T-helper 17 cell (primary cell): ENCODE data around the gene MTHFSD. TPM values are rescaled to one million over a fixed set of nuclear protein-coding genes. Genes with fewer than 3 reads are reported as not detected.

Source experiments
- ATAC-seq: fragments of 150-1000 bp; cut with Tn5 transposase; 2 replicates; pipeline ENCODE4 v1.10.0; 2021; ENCODE audit warnings: mild to moderate bottlenecking, moderate library complexity
- DNase-seq, 3 donors: peaks; one replicate each; pipeline versions ENCODE4 v3.0.0 to v3.0.0-alpha.2; 2020 to 2021
- H3K9me3 ChIP-seq: one replicate; pipeline ENCODE4 v1.7.0; 2013; ENCODE audit warnings: low read length, mild to moderate bottlenecking; ENCODE audit not compliant: control insufficient read depth, poor library complexity, severe bottlenecking
- H3K27ac Mint-ChIP-seq: one replicate; pipeline ENCODE4 v1.8.0; 2022; ENCODE audit warnings: mild to moderate bottlenecking, moderate library complexity, mixed read lengths
- H3K27me3 Mint-ChIP-seq: one replicate; pipeline ENCODE4 v1.8.0; 2022; ENCODE audit warnings: mixed read lengths
- H3K36me3 Mint-ChIP-seq: one replicate; pipeline ENCODE4 v1.8.0; 2022; ENCODE audit warnings: low read depth, mixed read lengths
- H3K4me1 Mint-ChIP-seq: one replicate; pipeline ENCODE4 v1.8.0; 2022; ENCODE audit warnings: mild to moderate bottlenecking, mixed read lengths
- H3K4me3 Mint-ChIP-seq: one replicate; pipeline ENCODE4 v1.8.0; 2022; ENCODE audit warnings: mild to moderate bottlenecking, moderate library complexity, mixed read lengths
- total RNA-seq, 4 donors: library from RNA in 2 of 4; stranded (reverse) in 2 of 4; gene quantifications; one replicate each; pipeline ENCODE4 v1.2.3 and lab custom pipeline; 2022 to 2026

Gene MTHFSD
- total RNA-seq, 2 donors from 2014 or later: 10.8 to 13.1 TPM

GRCh38 chr16:86559802-86560305, 4.8 kb upstream of the MTHFSD start:
- Mint-ChIP-seq H3K27me3 (peaks cover 52% of the 10 kb centered on the region), H3K4me3 (no peak overlapping the region), H3K27ac (no peak overlapping the region), H3K36me3 (peaks cover 4% of the 10 kb centered on the region), H3K4me1 (peaks cover 13% of the 10 kb centered on the region)
- H3K9me3 ChIP-seq: no peaks in the 10 kb centered on the region
- DNase-seq: no peak
- ATAC-seq: no peak

- ATAC-seq (no peak), DNase-seq (no peak)
- peaks cover 15% of the 10 kb centered on the region for H3K4me1 Mint-ChIP-seq
- H3K9me3 ChIP-seq: no peaks in the 10 kb centered on the region
- H3K4me3 Mint-ChIP-seq: no peak overlapping the region
- H3K27me3 Mint-ChIP-seq: peaks cover 39% of the 10 kb centered on the region
- no peak overlapping the region for H3K27ac Mint-ChIP-seq
- H3K36me3 Mint-ChIP-seq: peaks cover 2% of the 10 kb centered on the region
Measured at GRCh38 chr16:86558355-86559193, 3.5 kb upstream of the MTHFSD start.

GRCh38 chr16:86557587-86557986, 2.6 kb upstream of the MTHFSD start:
- ATAC-seq (no peak), DNase-seq (no peak)
- H3K36me3 Mint-ChIP-seq: peaks cover 2% of the 10 kb centered on the region
- peaks cover 30% of the 10 kb centered on the region for H3K27me3 Mint-ChIP-seq
- H3K4me1 Mint-ChIP-seq: peaks cover 17% of the 10 kb centered on the region
- no peak overlapping the region for H3K27ac Mint-ChIP-seq
- no peaks in the 10 kb centered on the region for H3K9me3 ChIP-seq
- no peak overlapping the region for H3K4me3 Mint-ChIP-seq

- ATAC-seq: no peak
- Mint-ChIP-seq H3K4me3 (peak overlapping the region; percentile 88), H3K27me3 (peaks cover 27% of the 10 kb centered on the region), H3K27ac (peak overlapping the region; percentile 27), H3K4me1 (peaks cover 19% of the 10 kb centered on the region), H3K36me3 (peaks cover 2% of the 10 kb centered on the region)
- DNase-seq: no peak
- no peaks in the 10 kb centered on the region for H3K9me3 ChIP-seq
Measured at GRCh38 chr16:86556576-86556975, 1.5 kb upstream of the MTHFSD start.

- H3K9me3 ChIP-seq: no peaks in the 10 kb centered on the region
- Mint-ChIP-seq H3K27ac (peak overlapping the region; percentile 94), H3K27me3 (peaks cover 23% of the 10 kb centered on the region), H3K4me1 (peaks cover 19% of the 10 kb centered on the region), H3K36me3 (peaks cover 2% of the 10 kb centered on the region), H3K4me3 (peak overlapping the region; percentile 88)
- ATAC-seq (no peak), DNase-seq (no peak)
Measured at GRCh38 chr16:86555704-86556075, 655 bp upstream of the MTHFSD start.

- H3K4me3 Mint-ChIP-seq: peak overlapping the region; percentile 88
- DNase-seq (no peak), ATAC-seq (no peak)
- no peaks in the 10 kb centered on the region for H3K36me3 Mint-ChIP-seq
- peaks cover 16% of the 10 kb centered on the region for H3K27me3 Mint-ChIP-seq
- H3K4me1 Mint-ChIP-seq: peaks cover 19% of the 10 kb centered on the region
- peak overlapping the region; percentile 94 for H3K27ac Mint-ChIP-seq
- H3K9me3 ChIP-seq: no peaks in the 10 kb centered on the region
Measured at GRCh38 chr16:86554599-86554916, 477 bp downstream of the MTHFSD start.

- DNase-seq (no peak), ATAC-seq (no peak)
- H3K27ac Mint-ChIP-seq: no peak overlapping the region
Measured at GRCh38 chr16:86553356-86553755, 1.7 kb downstream of the MTHFSD start.

GRCh38 chr16:86550281-86550680, 4.8 kb downstream of the MTHFSD start:
- Mint-ChIP-seq H3K27me3 (no peaks in the 10 kb centered on the region), H3K4me1 (peaks cover 14% of the 10 kb centered on the region), H3K4me3 (no peak overlapping the region), H3K27ac (no peak overlapping the region), H3K36me3 (peaks cover 2% of the 10 kb centered on the region)
- DNase-seq (no peak), ATAC-seq (no peak)
- H3K9me3 ChIP-seq: no peaks in the 10 kb centered on the region

More at GRCh38 chr16:86553356-86553755, 1.7 kb downstream of the MTHFSD start:
- Mint-ChIP-seq H3K36me3 (no peaks in the 10 kb centered on the region), H3K4me3 (peak overlapping the region; percentile 88), H3K4me1 (peaks cover 19% of the 10 kb centered on the region), H3K27me3 (peaks cover 6% of the 10 kb centered on the region)
- H3K9me3 ChIP-seq: no peaks in the 10 kb centered on the region

- H3K9me3 ChIP-seq: no peaks in the 10 kb centered on the region
- Mint-ChIP-seq H3K36me3 (peaks cover 2% of the 10 kb centered on the region), H3K27ac (no peak overlapping the region), H3K4me3 (no peak overlapping the region), H3K4me1 (peaks cover 10% of the 10 kb centered on the region), H3K27me3 (no peaks in the 10 kb centered on the region)
- DNase-seq (no peak), ATAC-seq (no peak)
Measured at GRCh38 chr16:86549893-86550190, 5.2 kb downstream of the MTHFSD start.

- ATAC-seq (peak; percentile 39), DNase-seq (no peak)
- Mint-ChIP-seq H3K4me3 (no peak overlapping the region), H3K4me1 (peaks cover 10% of the 10 kb centered on the region), H3K27ac (peak overlapping the region; percentile 8), H3K36me3 (peaks cover 5% of the 10 kb centered on the region), H3K27me3 (no peaks in the 10 kb centered on the region)
- no peaks in the 10 kb centered on the region for H3K9me3 ChIP-seq
Measured at GRCh38 chr16:86549076-86549892, 5.8 kb downstream of the MTHFSD start.

- Mint-ChIP-seq H3K36me3 (peaks cover 5% of the 10 kb centered on the region), H3K27ac (no peak overlapping the region), H3K4me1 (peaks cover 5% of the 10 kb centered on the region), H3K4me3 (no peak overlapping the region), H3K27me3 (no peaks in the 10 kb centered on the region)
- ATAC-seq: no peak
- DNase-seq: no peak
- H3K9me3 ChIP-seq: no peaks in the 10 kb centered on the region
Measured at GRCh38 chr16:86547286-86547685, 7.7 kb downstream of the MTHFSD start.

- H3K27me3 Mint-ChIP-seq: no peaks in the 10 kb centered on the region
Measured at GRCh38 chr16:86546638-86547013, 8.4 kb downstream of the MTHFSD start.

GRCh38 chr16:86545954-86546637, 8.9 kb downstream of the MTHFSD start:
- Mint-ChIP-seq H3K27ac (no peak overlapping the region), H3K36me3 (peaks cover 5% of the 10 kb centered on the region), H3K27me3 (no peaks in the 10 kb centered on the region), H3K4me1 (peaks cover 5% of the 10 kb centered on the region), H3K4me3 (no peak overlapping the region)
- H3K9me3 ChIP-seq: no peaks in the 10 kb centered on the region
- no peak for DNase-seq
- ATAC-seq: no peak

More at GRCh38 chr16:86546638-86547013, 8.4 kb downstream of the MTHFSD start:
- Mint-ChIP-seq H3K4me3 (no peak overlapping the region), H3K36me3 (peaks cover 5% of the 10 kb centered on the region), H3K4me1 (peaks cover 5% of the 10 kb centered on the region), H3K27ac (no peak overlapping the region)
- ATAC-seq (no peak), DNase-seq (no peak)
- no peaks in the 10 kb centered on the region for H3K9me3 ChIP-seq
